Activated CD4-positive, alpha-beta T cell treated with anti-CD3 and anti-CD28 coated beads, Interleukin-2, amount 50 U/mL, for 24 hours (primary cell): ENCODE measurements around the gene TMEFF2.

Experiments
- DNase-seq, 2 donors: peaks; one replicate each; pipeline ENCODE4 v3.0.0-alpha.2; 2020; ENCODE audit warnings: low read depth in 1 of 2, low spot score in 1 of 2

Gene TMEFF2

GRCh38 chr2:192070099-192070498 lies 124.6 kb downstream of the TMEFF2 start:
- DNase-seq, result no peak

GRCh38 chr2:192069417-192069816 lies 125.3 kb downstream of the TMEFF2 start:
- no peak for DNase-seq

- DNase-seq, result no peak
Measured at GRCh38 chr2:192068966-192069365, 125.8 kb downstream of the TMEFF2 start.

GRCh38 chr2:192067631-192068030 lies 127.1 kb downstream of the TMEFF2 start:
- DNase-seq, result no peak

- DNase-seq, result no peak
Measured at GRCh38 chr2:192064459-192064858, 130.3 kb downstream of the TMEFF2 start.

GRCh38 chr2:192060161-192060560 lies 134.6 kb downstream of the TMEFF2 start:
- no peak for DNase-seq

GRCh38 chr2:192059266-192059665 lies 135.5 kb downstream of the TMEFF2 start:
- DNase-seq, result no peak

- DNase-seq, result no peak
Measured at GRCh38 chr2:192053921-192054320, 140.8 kb downstream of the TMEFF2 start.

- DNase-seq, result no peak
Measured at GRCh38 chr2:192051533-192051932, 143.2 kb downstream of the TMEFF2 start.

GRCh38 chr2:192049362-192049761 lies 145.4 kb downstream of the TMEFF2 start:
- no peak for DNase-seq

GRCh38 chr2:192047315-192048107 lies 147.2 kb downstream of the TMEFF2 start:
- DNase-seq, result no peak

- DNase-seq, result no peak
Measured at GRCh38 chr2:192044496-192044895, 150.2 kb downstream of the TMEFF2 start.

GRCh38 chr2:192043216-192043870 lies 151.4 kb downstream of the TMEFF2 start:
- no peak for DNase-seq

GRCh38 chr2:192042126-192042525 lies 152.6 kb downstream of the TMEFF2 start:
- no peak for DNase-seq

GRCh38 chr2:192038110-192038509 lies 156.6 kb downstream of the TMEFF2 start:
- no peak for DNase-seq

GRCh38 chr2:192035731-192036442 lies 158.8 kb downstream of the TMEFF2 start:
- no peak for DNase-seq

GRCh38 chr2:192030856-192031255 lies 163.9 kb downstream of the TMEFF2 start:
- no peak for DNase-seq

GRCh38 chr2:192030289-192030688 lies 164.4 kb downstream of the TMEFF2 start:
- DNase-seq, result no peak

GRCh38 chr2:192029089-192029488 lies 165.6 kb downstream of the TMEFF2 start:
- no peak for DNase-seq

GRCh38 chr2:192026825-192027120 lies 168.0 kb downstream of the TMEFF2 start:
- DNase-seq, result no peak

- DNase-seq, result no peak
Measured at GRCh38 chr2:192026059-192026824, 168.5 kb downstream of the TMEFF2 start.
